Measurements from ENCODE around the gene TLK1. TPM values are rescaled to one million over a fixed set of nuclear protein-coding genes. Genes with fewer than 3 reads are reported as not detected.

TLK1 gene
- total and polyA plus RNA-seq, 2 of the 4 experiments (the other 2 are of a cell fraction): 7.3 to 12.5 TPM

- Histone ChIP-seq H2BK120ac (ENCODE audit: low read depth, low read length) (no peak overlapping the region), H4K20me1 (ENCODE audit: insufficient read depth, low read length) (no peaks in the 10 kb centered on the region), H3K23ac (ENCODE audit: low read depth, low read length) (no peak overlapping the region), H3K9me1 (ENCODE audit: insufficient read depth, low read length) (no peaks in the 10 kb centered on the region), H3K36me3 (ENCODE audit: control insufficient read depth, insufficient read depth, low read length) (no peaks in the 10 kb centered on the region), H3K79me1 (ENCODE audit: low read depth in 1 of 2, low read length in 2 of 2) (peaks cover 0 to 4% of the 10 kb centered on the region in 2 experiments; a peak in 1 of 4 replicates), H2AK9ac (replicated peaks; ENCODE audit: low read depth, low read length, poor library complexity) (no peak overlapping the region), H2AFZ (replicated peaks; ENCODE audit: low read length, poor library complexity) (no peak overlapping the region), H3K4me1 (ENCODE audit: control insufficient read depth, insufficient read depth, low read length) (no peaks in the 10 kb centered on the region), H2BK5ac (ENCODE audit: low read depth, low read length, poor library complexity, severe bottlenecking) (no peak overlapping the region), H3K18ac (ENCODE audit: low read depth, low read length) (no peak overlapping the region), H2BK15ac (ENCODE audit: low read depth, low read length) (no peak overlapping the region), H3K27me3 (ENCODE audit: control insufficient read depth, insufficient read depth, low read length) (no peaks in the 10 kb centered on the region; the same call in 1 of the 2 replicates), H4K8ac (ENCODE audit: low read depth in 2 of 2, low read length in 2 of 2) (no peak overlapping the region), H3K9ac (ENCODE audit: low read depth, low read length) (no peak overlapping the region), H3K56ac (ENCODE audit: extremely low read depth, insufficient read depth, low read length) (no peak overlapping the region), H3K4me3 (ENCODE audit: insufficient read depth, low read depth, low read length) (no peak overlapping the region), H2AK5ac (ENCODE audit: low read depth, low read length) (peak overlapping the region; percentile 26; the same call in 1 of the 2 replicates), H3K9me3 (ENCODE audit: control insufficient read depth, insufficient read depth, low read length) (no peaks in the 10 kb centered on the region), H2BK20ac (ENCODE audit: low read depth, low read length) (no peak overlapping the region), H3K14ac (replicated peaks; ENCODE audit: low read depth, low read length) (no peak overlapping the region), H4K91ac (ENCODE audit: insufficient read depth, low read depth, low read length) (no peak overlapping the region), H3K4me2 (ENCODE audit: low read depth, low read length) (no peak overlapping the region), H3K27ac (ENCODE audit: insufficient read depth, low read length) (no peak overlapping the region), H3K4ac (ENCODE audit: low read depth, low read length) (no peak overlapping the region), H4K5ac (ENCODE audit: low read depth, low read length) (no peak overlapping the region)
- no peak for TF ChIP-seq CEBPB (IDR thresholded peaks at IDR 0.05; ENCODE audit: low read depth, low read length)
- TF ChIP-seq RAD21 (IDR thresholded peaks at IDR 0.05; ENCODE audit: low read length): no peak
- WGBS, 2 experiments (ENCODE audit: extremely low coverage in 2 of 2, insufficient read length in 1 of 2): no CpG with 5 or more reads among the region's 1 CpG
- DNase-seq: no peak
- no TSS peak for BruUV-seq (replicated peaks)
- ChIA-PET CTCF (no interaction called here), POLR2A (ENCODE audit: unreplicated experiment) (no interaction called here)
- dilution Hi-C loops (cut with HindIII; ENCODE audit: low sequenced_read_pairs, unreplicated experiment): no loop called here
- intact Hi-C loops (cut with micrococcal nuclease): no loop called here
- in situ Hi-C loops (cut with MboI; ENCODE audit: low sequenced_read_pairs): loop anchor here (10.0 kb wide), 1 partner anchor 249 kb away; no protein-coding TSS in a partner anchor
- no peak for ATAC-seq (ENCODE audit: low read depth)
Measured at GRCh38 chr2:171165967-171166327, 5.3 kb upstream of the TLK1 start.
